ENCODE data around the gene TTC39A.

GRCh38 chr1:51265618-51266017 lies 64.7 kb downstream of the TTC39A start:
- no peak for TF ChIP-seq CTCF (optimal IDR thresholded peaks at IDR 0.05 in 1 of 3, IDR thresholded peaks at IDR 0.05 in 1 of 3, conservative IDR thresholded peaks at IDR 0.05 in 1 of 3; ENCODE audit: extremely low read depth in 1 of 3, insufficient read depth in 2 of 3, low read length in 3 of 3)
- no peak for TF ChIP-seq EZH2 (IDR thresholded peaks at IDR 0.05; ENCODE audit: low read length)

Data from keratinocyte (primary cell).